Tibial nerve (tissue), 4 donors: ENCODE data around the gene TRAPPC2L. TPM values are rescaled to one million over a fixed set of nuclear protein-coding genes. Genes with fewer than 3 reads are reported as not detected.

Source experiments
- DNase-seq, 2 donors: peaks; one replicate each; pipeline ENCODE4 v3.0.0-alpha.2; 2019; ENCODE audit warnings: low spot score in 2 of 2
- H3K27ac ChIP-seq, 4 donors: fragments of 200-600 bp; sonication (generic) in 3 of 4; one replicate each; pipeline ENCODE4 v1.5.1; 2017 to 2019; ENCODE audit warnings: mild to moderate bottlenecking in 1 of 4
- H3K27me3 ChIP-seq, 2 donors: fragments of 200-600 bp; sonication (generic) in 1 of 2; one replicate each; pipeline versions ENCODE4 v1.5.1 to v1.6.0; 2017 to 2019
- H3K36me3 ChIP-seq, 3 donors: fragments of 200-600 bp; sonication (generic); one replicate each; pipeline ENCODE4 v1.5.1; 2018 to 2019
- H3K4me1 ChIP-seq, 4 donors: fragments of 200-600 bp; sonication (generic) in 3 of 4; one replicate each; pipeline ENCODE4 v1.5.1; 2017 to 2019
- H3K4me3 ChIP-seq, 4 donors: fragments of 200-600 bp; sonication (generic) in 3 of 4; one replicate each; pipeline ENCODE4 v1.5.1; 2017 to 2019; ENCODE audit warnings: mild to moderate bottlenecking in 1 of 4, moderate library complexity in 1 of 4
- H3K9me3 ChIP-seq, 4 donors: fragments of 200-600 bp; sonication (generic) in 3 of 4; one replicate each; pipeline ENCODE4 v1.5.1; 2017 to 2019
- EP300 ChIP-seq, 2 donors: sonication (generic); formaldehyde crosslinking; IDR thresholded peaks; one replicate each; pipeline ENCODE4 v1.6.1; 2017; ENCODE audit warnings: antibody characterized with exemption in 2 of 2, mild to moderate bottlenecking in 1 of 2
- POLR2A ChIP-seq, 2 donors: fragments of 450-650 bp; IDR thresholded peaks; one replicate each; pipeline ENCODE4 v1.6.1; 2017; ENCODE audit warnings: antibody characterized with exemption in 2 of 2, mild to moderate bottlenecking in 2 of 2, moderate library complexity in 2 of 2
- WGBS, 2 donors: methylation state at CpG; one replicate each; pipeline ENCODE4 v1.1.5; 2018; 5-methylcytosine and 5-hydroxymethylcytosine counted together
- total RNA-seq, 4 donors: library from RNA; depleted of rRNA; stranded (reverse); fragments of >200 nt; gene quantifications; one replicate each; pipeline ENCODE4 v1.1.0, GENCODE V29; 2016
- TF ChIP-seq, protein P1 (sequence below), 5 experiments: fragments of 200-600 bp in 3 of 5; fragments of 450-650 bp in 2 of 5; sonication (generic) in 3 of 5; IDR thresholded peaks; one replicate each; pipeline ENCODE4 v1.5.1; 2016 to 2019; ENCODE audit warnings: antibody characterized with exemption in 5 of 5, mild to moderate bottlenecking in 3 of 5, moderate library complexity in 2 of 5

The TRAPPC2L gene
- total RNA-seq, 4 donors from 2014 or later: 18.0 to 36.6 (median 22.9) TPM

- DNase-seq: no peak
Measured at GRCh38 chr16:88896238-88897070, 39.5 kb downstream of the TRAPPC2L start.

GRCh38 chr16:88897696-88898425 is 40.9 kb downstream of the TRAPPC2L start:
- no peaks in the 10 kb centered on the region for H3K4me1 ChIP-seq
- H3K4me3 ChIP-seq: no peak overlapping the region
- 71 to 77% methylated on average over 23 to 33 of the region's 34 CpGs for WGBS, 2 donors

More at GRCh38 chr16:88896238-88897070, 39.5 kb downstream of the TRAPPC2L start:
- Histone ChIP-seq H3K4me3 (no peak overlapping the region), H3K4me1 (no peaks in the 10 kb centered on the region), H3K27ac (no peak overlapping the region), H3K36me3 (peaks cover 0 to 20% (median 0%) of the 10 kb centered on the region in 3 donors), H3K27me3 (no peaks in the 10 kb centered on the region), H3K9me3 (no peaks in the 10 kb centered on the region)
- 84 to 89% methylated on average over 45 to 53 of the region's 57 CpGs for WGBS, 2 donors
- TF ChIP-seq EP300 (IDR thresholded peaks at IDR 0.05): no peak
- TF ChIP-seq, protein P1, sequence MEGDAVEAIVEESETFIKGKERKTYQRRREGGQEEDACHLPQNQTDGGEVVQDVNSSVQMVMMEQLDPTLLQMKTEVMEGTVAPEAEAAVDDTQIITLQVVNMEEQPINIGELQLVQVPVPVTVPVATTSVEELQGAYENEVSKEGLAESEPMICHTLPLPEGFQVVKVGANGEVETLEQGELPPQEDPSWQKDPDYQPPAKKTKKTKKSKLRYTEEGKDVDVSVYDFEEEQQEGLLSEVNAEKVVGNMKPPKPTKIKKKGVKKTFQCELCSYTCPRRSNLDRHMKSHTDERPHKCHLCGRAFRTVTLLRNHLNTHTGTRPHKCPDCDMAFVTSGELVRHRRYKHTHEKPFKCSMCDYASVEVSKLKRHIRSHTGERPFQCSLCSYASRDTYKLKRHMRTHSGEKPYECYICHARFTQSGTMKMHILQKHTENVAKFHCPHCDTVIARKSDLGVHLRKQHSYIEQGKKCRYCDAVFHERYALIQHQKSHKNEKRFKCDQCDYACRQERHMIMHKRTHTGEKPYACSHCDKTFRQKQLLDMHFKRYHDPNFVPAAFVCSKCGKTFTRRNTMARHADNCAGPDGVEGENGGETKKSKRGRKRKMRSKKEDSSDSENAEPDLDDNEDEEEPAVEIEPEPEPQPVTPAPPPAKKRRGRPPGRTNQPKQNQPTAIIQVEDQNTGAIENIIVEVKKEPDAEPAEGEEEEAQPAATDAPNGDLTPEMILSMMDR (IDR thresholded peaks at IDR 0.05): no peak
- no peak for TF ChIP-seq POLR2A (IDR thresholded peaks at IDR 0.05)

GRCh38 chr16:88899901-88900661 is 43.2 kb downstream of the TRAPPC2L start:
- TF ChIP-seq POLR2A (IDR thresholded peaks at IDR 0.05) (no peak), EP300 (IDR thresholded peaks at IDR 0.05) (no peak)
- TF ChIP-seq, protein P1 (IDR thresholded peaks at IDR 0.05): no peak
- 82 to 83% methylated on average over 39 to 41 of the region's 41 CpGs for WGBS, 2 donors
- no peaks in the 10 kb centered on the region for H3K4me1 ChIP-seq

More at GRCh38 chr16:88897696-88898425, 40.9 kb downstream of the TRAPPC2L start:
- TF ChIP-seq EP300 (IDR thresholded peaks at IDR 0.05) (no peak), POLR2A (IDR thresholded peaks at IDR 0.05) (no peak)
- TF ChIP-seq, protein P1 (IDR thresholded peaks at IDR 0.05): no peak
- Histone ChIP-seq H3K9me3 (no peaks in the 10 kb centered on the region), H3K27me3 (no peaks in the 10 kb centered on the region), H3K36me3 (peaks cover 0 to 14% (median 0%) of the 10 kb centered on the region in 3 donors), H3K27ac (no peak overlapping the region)
- no peak for DNase-seq

GRCh38 chr16:88900662-88901052 is 43.7 kb downstream of the TRAPPC2L start:
- Histone ChIP-seq H3K9me3 (no peaks in the 10 kb centered on the region), H3K36me3 (peaks cover 0 to 14% (median 0%) of the 10 kb centered on the region in 3 donors), H3K27ac (no peak overlapping the region), H3K27me3 (no peaks in the 10 kb centered on the region), H3K4me3 (no peak overlapping the region), H3K4me1 (no peaks in the 10 kb centered on the region)
- WGBS, 2 donors: 90 to 100% methylated on average over 1 to 6 of the region's 12 CpGs
- DNase-seq: no peak
- TF ChIP-seq, protein P1 (IDR thresholded peaks at IDR 0.05): no peak
- TF ChIP-seq EP300 (IDR thresholded peaks at IDR 0.05) (no peak), POLR2A (IDR thresholded peaks at IDR 0.05) (no peak)

More at GRCh38 chr16:88899901-88900661, 43.2 kb downstream of the TRAPPC2L start:
- H3K36me3 ChIP-seq: peaks cover 0 to 14% (median 0%) of the 10 kb centered on the region in 3 donors
- no peaks in the 10 kb centered on the region for H3K27me3 ChIP-seq
- H3K4me3 ChIP-seq: no peak overlapping the region
- DNase-seq: no peak
- H3K9me3 ChIP-seq: no peaks in the 10 kb centered on the region
- H3K27ac ChIP-seq: no peak overlapping the region
